IPS-20b (cell line): Measurements from ENCODE around the gene MOB3B.

Experiments
- H3K27ac ChIP-seq: one replicate; pipeline ENCODE4 v1.5.1; 2013; ENCODE audit warnings: low read length
- H3K27me3 ChIP-seq: 2 replicates; pipeline ENCODE4 v1.6.1; 2013; ENCODE audit warnings: mild to moderate bottlenecking, low read length, inconsistent platforms; ENCODE audit not compliant: insufficient read depth
- H3K36me3 ChIP-seq: 2 replicates; pipeline ENCODE4 v1.6.1; 2013; ENCODE audit warnings: low read depth, mild to moderate bottlenecking, inconsistent platforms, low read length, moderate library complexity; ENCODE audit not compliant: insufficient read depth
- H3K4me1 ChIP-seq: 2 replicates; pipeline ENCODE4 v1.6.1; 2013; ENCODE audit warnings: mild to moderate bottlenecking, control low read depth, inconsistent platforms, low read length, moderate library complexity; ENCODE audit not compliant: insufficient read depth
- H3K4me3 ChIP-seq: 2 replicates; pipeline ENCODE4 v1.5.1; 2013; ENCODE audit warnings: mild to moderate bottlenecking, low read length, inconsistent platforms
- H3K9ac ChIP-seq: 2 replicates; pipeline ENCODE4 v1.6.1; 2013; ENCODE audit warnings: low read depth, mild to moderate bottlenecking, inconsistent platforms, low read length, moderate library complexity
- H3K9me3 ChIP-seq: 2 replicates; pipeline ENCODE4 v1.6.1; 2013; ENCODE audit warnings: mild to moderate bottlenecking, low read depth, low read length, inconsistent platforms; ENCODE audit not compliant: insufficient read depth

MOB3B gene

DNA sequence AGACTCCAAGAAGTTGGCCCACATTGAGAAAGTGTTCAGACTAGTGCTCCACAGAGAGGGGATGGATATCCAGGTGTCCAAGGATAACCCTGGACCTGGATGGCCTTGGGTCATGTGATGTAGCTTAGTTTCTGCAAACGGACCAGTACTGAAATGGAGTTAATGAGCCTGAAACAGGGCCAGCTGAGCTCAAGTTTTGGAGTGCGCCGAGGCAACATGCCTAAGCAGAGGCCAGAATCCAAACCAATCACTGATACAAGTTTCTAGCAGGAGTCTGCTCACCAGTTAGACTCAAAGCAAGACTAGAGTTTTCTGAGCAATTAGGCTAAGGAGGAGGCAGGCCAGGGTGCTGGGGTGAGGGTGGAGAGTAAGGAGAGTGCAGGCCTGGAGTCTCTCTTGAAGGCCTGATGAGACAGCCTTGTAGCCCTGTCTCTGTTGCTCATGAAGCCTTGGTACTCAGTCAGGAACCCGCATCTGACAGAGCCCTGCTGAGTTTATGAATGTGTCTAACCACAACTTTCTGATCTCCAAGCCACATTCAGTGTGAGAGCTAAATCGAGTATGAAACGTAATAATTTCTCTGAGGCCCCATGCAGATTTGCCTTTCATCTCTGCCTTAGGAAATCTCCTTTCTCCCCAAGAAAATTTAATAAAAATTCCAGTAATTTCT, 163.8 kb downstream of the MOB3B start:
- H3K36me3 ChIP-seq = no peaks in the 10 kb centered on the region
- H3K9me3 ChIP-seq = no peaks in the 10 kb centered on the region
- H3K27ac ChIP-seq = no peak overlapping the region
- H3K4me1 ChIP-seq = peaks cover 41% of the 10 kb centered on the region
- no peak overlapping the region for H3K4me3 ChIP-seq
- no peak overlapping the region for H3K9ac ChIP-seq
- no peaks in the 10 kb centered on the region for H3K27me3 ChIP-seq

DNA sequence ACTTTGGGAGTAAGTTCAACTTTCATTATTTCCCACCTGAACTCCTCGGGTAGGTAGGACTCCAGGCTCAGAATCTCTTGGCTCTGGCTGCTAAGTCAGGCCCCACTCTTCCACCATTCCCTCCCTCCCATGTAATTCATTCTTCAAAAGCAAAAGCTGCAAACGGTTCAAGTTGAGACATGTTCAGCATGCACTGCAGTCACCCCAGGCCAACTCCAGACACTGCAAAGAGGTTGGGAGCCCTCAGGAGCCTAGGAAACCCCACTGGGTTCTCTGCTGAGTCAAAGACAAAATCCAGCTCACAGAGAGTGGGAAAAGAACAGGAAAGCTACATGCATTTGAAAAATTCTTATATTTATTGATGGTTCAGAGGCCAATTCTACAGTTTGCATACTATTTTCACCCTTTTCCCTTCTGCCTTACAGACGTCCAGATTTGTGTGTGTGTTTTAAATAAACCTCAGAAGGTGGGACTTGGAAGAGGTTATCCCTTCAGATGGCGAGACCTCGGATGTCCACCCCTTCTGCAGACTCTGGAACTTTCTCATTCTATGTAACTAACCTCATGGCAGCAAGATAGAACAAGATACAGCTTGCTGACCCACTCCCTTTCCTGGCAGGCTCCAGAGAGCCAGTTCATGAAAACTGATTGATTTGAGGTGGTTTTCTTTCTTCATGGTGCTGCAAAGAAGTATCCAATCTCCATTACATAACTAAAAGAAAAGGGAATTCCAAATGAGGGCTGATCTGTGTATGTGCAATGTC, 167.0 kb downstream of the MOB3B start:
- Histone ChIP-seq H3K4me3 (no peak overlapping the region), H3K4me1 (peaks cover 20% of the 10 kb centered on the region), H3K9me3 (no peaks in the 10 kb centered on the region), H3K27ac (no peak overlapping the region), H3K9ac (no peak overlapping the region), H3K27me3 (no peaks in the 10 kb centered on the region), H3K36me3 (peaks cover 8% of the 10 kb centered on the region; the same call in 1 of the 2 replicates)

DNA sequence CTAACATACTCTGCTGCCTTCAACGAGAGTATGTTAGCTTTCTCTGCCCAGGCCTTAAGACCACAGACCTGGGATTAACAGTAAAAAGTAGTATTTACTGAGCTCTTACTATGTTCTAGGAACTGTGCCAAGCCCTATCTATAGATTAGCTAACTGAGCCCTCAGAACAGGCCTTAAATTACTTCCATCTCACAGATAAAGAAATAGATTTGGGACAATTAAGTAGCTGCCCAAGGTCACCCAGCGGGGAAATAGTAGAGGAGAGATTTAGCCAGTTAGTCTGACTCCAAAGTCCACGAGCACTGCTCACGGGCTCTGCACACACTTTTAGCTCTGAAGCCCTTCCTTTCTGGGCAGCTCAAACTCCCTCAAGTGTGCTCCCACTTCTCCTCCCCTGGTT, 168.1 kb downstream of the MOB3B start:
- H3K27ac ChIP-seq = no peak overlapping the region

DNA sequence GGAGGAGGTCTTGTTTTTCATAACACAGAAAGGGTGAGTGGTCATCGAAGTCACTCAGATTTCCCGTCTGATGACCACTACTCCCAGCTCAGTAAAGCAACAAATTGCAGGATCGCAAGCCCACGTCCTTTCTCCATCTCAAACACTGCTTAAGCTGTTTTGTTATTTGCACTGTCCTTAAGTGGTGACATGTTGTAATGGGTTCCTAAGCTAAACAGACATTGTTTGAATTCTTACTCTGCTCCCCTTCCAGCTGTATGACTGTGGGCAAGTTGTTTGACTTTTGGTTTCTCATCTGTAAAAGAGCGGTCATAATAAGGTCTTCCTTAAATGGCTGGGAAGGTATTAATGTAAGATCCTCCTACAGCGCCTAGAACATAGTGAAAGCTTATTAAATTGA, 169.9 kb downstream of the MOB3B start:
- peaks cover 8% of the 10 kb centered on the region; the same call in 1 of the 2 replicates for H3K36me3 ChIP-seq
- no peaks in the 10 kb centered on the region for H3K27me3 ChIP-seq
- no peak overlapping the region for H3K4me3 ChIP-seq
- no peaks in the 10 kb centered on the region for H3K4me1 ChIP-seq
- H3K27ac ChIP-seq = no peak overlapping the region
- no peak overlapping the region for H3K9ac ChIP-seq
- H3K9me3 ChIP-seq = no peaks in the 10 kb centered on the region

More for the DNA sequence above, 168.1 kb downstream of the MOB3B start:
- Histone ChIP-seq H3K9me3 (no peaks in the 10 kb centered on the region), H3K27me3 (no peaks in the 10 kb centered on the region), H3K4me1 (peaks cover 10% of the 10 kb centered on the region), H3K36me3 (peaks cover 8% of the 10 kb centered on the region; the same call in 1 of the 2 replicates), H3K9ac (no peak overlapping the region), H3K4me3 (no peak overlapping the region)

DNA sequence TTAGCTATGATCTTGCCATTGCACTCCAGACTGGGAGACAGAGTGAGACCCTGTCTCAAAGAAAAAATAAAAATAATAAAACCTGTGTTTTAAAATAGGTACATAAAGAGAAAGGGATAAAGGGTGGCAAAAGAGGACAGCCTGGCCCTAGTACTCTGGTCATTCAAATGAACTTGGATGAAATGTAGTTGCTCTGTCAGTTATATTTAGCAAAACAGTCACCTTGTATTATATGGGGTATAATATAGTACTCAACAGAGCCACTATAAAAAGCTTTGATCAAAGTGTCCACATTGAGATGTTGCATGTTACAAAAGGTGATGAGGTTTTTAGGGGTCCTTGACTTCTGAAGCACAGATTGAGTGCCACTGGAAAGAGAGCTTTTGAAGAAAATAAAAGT, 171.6 kb downstream of the MOB3B start:
- Histone ChIP-seq H3K9me3 (no peaks in the 10 kb centered on the region), H3K27me3 (no peaks in the 10 kb centered on the region), H3K4me3 (no peak overlapping the region), H3K9ac (no peak overlapping the region), H3K4me1 (peaks cover 13% of the 10 kb centered on the region), H3K27ac (no peak overlapping the region), H3K36me3 (peaks cover 8% of the 10 kb centered on the region; the same call in 1 of the 2 replicates)

DNA sequence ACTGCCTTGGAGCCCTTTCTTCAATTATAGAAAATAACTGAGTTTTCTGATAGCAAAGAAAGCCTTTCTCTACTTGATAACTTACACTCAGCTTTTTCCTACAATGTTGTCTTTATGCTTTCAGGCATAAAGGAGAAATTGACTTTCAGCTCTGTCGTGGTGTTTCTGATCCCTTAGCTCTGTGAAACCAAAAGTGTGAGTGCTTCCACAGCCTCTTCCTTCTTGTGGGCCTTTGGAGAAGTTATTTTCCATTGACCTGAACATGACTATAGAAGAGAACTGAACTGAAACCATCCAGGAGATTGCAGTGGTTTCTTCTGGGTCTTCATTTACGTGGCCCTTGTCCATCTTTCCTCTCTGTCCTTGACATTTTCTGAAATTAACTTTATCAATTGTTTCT, 173.2 kb downstream of the MOB3B start:
- peaks cover 8% of the 10 kb centered on the region; the same call in 1 of the 2 replicates for H3K36me3 ChIP-seq
- H3K4me3 ChIP-seq = no peak overlapping the region
- no peaks in the 10 kb centered on the region for H3K9me3 ChIP-seq
- no peak overlapping the region for H3K9ac ChIP-seq
- H3K4me1 ChIP-seq = peaks cover 17% of the 10 kb centered on the region
- H3K27me3 ChIP-seq = no peaks in the 10 kb centered on the region
- H3K27ac ChIP-seq = no peak overlapping the region

DNA sequence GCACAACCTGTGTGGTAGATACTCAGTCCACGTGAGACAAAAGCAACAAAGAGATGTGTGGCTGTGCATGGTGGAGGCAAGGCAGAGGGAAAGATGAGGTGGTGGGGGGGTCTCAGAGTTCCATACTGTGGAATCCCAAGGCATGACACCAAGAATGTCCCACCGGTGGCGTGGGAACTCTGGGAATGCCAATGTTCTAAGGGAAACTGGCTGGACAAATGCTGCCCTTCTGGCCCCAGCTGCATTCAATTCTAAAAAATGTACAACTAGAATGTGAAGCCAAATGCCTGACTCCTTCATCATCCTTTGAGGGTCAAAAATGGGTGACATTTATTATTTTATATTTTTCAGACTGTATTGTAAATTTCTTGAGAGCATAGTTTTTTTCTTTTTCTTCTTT, 174.4 kb downstream of the MOB3B start:
- no peaks in the 10 kb centered on the region for H3K27me3 ChIP-seq

DNA sequence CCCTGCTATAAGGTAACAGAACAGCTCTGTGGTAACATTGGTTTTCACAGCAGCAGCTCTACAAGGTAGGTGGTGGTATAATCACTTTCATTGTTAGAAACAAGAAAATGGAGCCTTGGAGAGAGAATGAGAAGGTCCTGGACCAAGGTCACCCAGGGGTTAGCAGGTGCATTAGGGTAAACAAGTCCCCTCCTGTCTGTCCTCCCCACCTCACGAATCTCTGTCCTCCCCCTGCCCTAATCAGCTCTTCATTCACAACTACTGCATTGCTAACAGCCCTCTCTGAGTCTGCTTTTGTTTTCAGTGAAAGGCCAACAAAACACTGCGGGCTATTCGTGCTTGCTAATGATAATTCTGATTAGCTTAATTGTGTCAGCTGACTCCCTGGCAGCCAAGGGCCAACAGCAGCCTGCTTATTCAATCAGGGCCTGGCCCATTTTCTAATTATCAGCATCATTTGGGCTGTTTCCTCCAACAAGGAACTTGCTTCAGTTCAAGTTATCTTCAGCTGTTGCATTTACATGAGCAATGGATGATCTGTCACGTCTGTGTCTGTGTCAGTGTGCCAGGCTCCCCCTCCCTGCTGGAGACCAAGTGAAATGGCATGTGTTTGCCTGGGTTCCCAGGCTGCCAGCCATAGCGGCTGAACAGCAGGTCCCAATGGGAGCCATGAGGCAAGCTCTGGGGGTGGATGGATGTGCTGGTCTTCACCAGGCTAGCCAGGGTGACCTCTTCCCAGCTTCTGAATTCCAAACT, 176.0 kb downstream of the MOB3B start:
- Histone ChIP-seq H3K27me3 (no peaks in the 10 kb centered on the region), H3K27ac (peak overlapping the region; percentile 34), H3K9ac (peak overlapping the region; percentile 23; the same call in 1 of the 2 replicates), H3K4me3 (no peak overlapping the region), H3K4me1 (peaks cover 30% of the 10 kb centered on the region), H3K36me3 (peaks cover 7% of the 10 kb centered on the region; the same call in 1 of the 2 replicates), H3K9me3 (no peaks in the 10 kb centered on the region)

More for the DNA sequence above, 174.4 kb downstream of the MOB3B start:
- Histone ChIP-seq H3K4me3 (no peak overlapping the region), H3K4me1 (peaks cover 17% of the 10 kb centered on the region), H3K27ac (no peak overlapping the region), H3K9ac (no peak overlapping the region), H3K9me3 (no peaks in the 10 kb centered on the region), H3K36me3 (peaks cover 8% of the 10 kb centered on the region; the same call in 1 of the 2 replicates)

DNA sequence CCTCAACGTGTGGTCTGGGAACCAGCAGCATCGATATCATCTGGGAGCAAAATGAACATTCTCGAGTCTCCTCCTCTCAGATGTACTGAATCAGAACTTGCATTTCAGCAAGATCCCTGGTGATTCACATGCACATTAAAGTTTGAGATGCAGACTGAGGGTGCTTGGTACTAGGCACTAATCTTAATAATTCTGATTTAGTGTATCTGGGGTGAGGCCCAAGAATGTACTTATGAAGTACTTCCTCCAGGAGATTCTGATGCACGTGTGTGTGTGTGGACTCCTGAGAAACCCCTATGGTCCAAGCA, 176.5 kb downstream of the MOB3B start:
- Histone ChIP-seq H3K4me1 (peaks cover 30% of the 10 kb centered on the region), H3K27ac (no peak overlapping the region), H3K9ac (no peak overlapping the region)

DNA sequence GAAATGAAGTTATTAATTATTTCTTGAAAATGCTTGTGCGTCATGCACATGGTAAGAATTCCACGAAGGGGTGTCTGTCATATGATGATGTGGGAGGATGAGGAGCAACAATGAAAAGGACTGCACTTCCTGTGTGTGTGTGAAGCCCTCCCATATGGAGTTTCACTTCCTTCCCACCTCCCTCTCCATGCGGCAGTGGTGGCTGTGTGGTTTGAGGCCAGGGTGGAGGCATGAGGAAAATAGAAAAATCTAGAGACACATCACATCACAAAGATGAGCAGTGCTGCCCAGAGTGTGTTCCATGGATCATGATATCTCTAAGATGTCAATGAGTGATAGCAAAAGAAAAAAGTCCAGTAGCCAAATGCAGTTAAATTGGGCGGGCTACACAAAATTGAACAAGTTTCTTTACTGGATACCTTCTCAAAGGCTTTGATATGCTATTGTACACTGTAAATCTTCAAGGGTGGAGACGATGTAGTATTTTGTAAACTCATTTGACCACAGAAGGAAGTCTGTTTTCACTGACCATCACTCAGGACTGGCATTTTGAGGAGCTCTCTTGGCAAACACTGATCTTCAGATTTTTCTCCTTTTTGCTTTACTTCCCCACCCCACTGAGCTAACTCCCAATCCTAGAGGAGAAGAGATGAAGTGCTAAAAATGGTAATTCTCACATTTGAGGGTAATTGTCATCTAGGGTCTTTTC, 177.0 kb downstream of the MOB3B start:
- Histone ChIP-seq H3K36me3 (no peaks in the 10 kb centered on the region), H3K27ac (no peak overlapping the region), H3K4me3 (no peak overlapping the region), H3K9ac (no peak overlapping the region), H3K9me3 (no peaks in the 10 kb centered on the region), H3K4me1 (peaks cover 30% of the 10 kb centered on the region), H3K27me3 (no peaks in the 10 kb centered on the region)

More for the DNA sequence above, 176.5 kb downstream of the MOB3B start:
- Histone ChIP-seq H3K27me3 (no peaks in the 10 kb centered on the region), H3K36me3 (0 out of 2 replicates have a peak, but pooled peaks cover 1% of the 10 kb centered on the region), H3K4me3 (no peak overlapping the region), H3K9me3 (no peaks in the 10 kb centered on the region)

DNA sequence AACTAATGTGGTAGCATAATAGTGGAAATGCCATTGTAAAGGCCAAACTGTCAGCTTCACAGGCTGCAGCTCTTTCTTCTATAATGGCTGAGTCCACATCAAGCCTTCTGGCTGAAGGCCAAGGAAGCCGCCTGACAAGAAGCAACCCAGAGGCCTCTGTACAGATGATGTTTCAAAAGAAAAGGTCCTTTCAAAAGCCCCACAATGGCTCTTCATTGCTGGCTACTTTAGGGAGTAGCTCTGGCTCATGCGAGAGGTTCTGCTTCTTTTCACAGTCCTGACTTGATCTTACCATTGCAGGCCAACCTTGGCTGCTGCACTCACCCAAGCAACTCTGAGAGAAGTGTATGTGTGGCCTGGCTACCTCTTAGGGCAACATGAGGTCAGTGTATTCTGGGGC, 178.2 kb downstream of the MOB3B start:
- Histone ChIP-seq H3K9me3 (no peaks in the 10 kb centered on the region), H3K9ac (no peak overlapping the region), H3K27ac (no peak overlapping the region), H3K27me3 (no peaks in the 10 kb centered on the region), H3K4me1 (peaks cover 30% of the 10 kb centered on the region), H3K36me3 (no peaks in the 10 kb centered on the region), H3K4me3 (no peak overlapping the region)
